ENCODE results near the gene SEPTIN11. TPM values are rescaled to one million over a fixed set of nuclear protein-coding genes. Genes with fewer than 3 reads are reported as not detected.

The SEPTIN11 gene
- total and polyA plus RNA-seq, 9 of the 15 experiments (the other 6 are each of a cell fraction or from before 2014, with no cell fraction given), result 25.7 to 142 (median 84.3) TPM

GRCh38 chr4:76979236-76979635, 29.7 kb downstream of the SEPTIN11 start:
- CTCF ChIA-PET (ENCODE audit: low intra/inter-chr PET ratio), result no interaction called here

More at GRCh38 chr4:76979236-76979635, 29.7 kb downstream of the SEPTIN11 start:
- Histone ChIP-seq H3K9me1 (ENCODE audit: control insufficient read depth, insufficient read depth, low read length) (no peaks in the 10 kb centered on the region), H2AFZ (ENCODE audit: low read depth, low read length) (no peak overlapping the region), H3K27ac (ENCODE audit: extremely low read depth, low read depth, low read length) (no peak overlapping the region), H3K4me2 (ENCODE audit: insufficient read depth, low read length) (no peak overlapping the region), H3K4me1 (replicated peaks in 1 of 2; ENCODE audit: control insufficient read depth in 2 of 2, insufficient read depth in 2 of 2, low read length in 2 of 2) (peaks cover 5 to 30% of the 10 kb centered on the region in 2 experiments; a peak in 4 of 5 replicates), H4K20me1 (replicated peaks; ENCODE audit: control insufficient read depth, insufficient read depth, low read length) (no peaks in the 10 kb centered on the region), H3K9me3 (replicated peaks; ENCODE audit: control insufficient read depth, insufficient read depth, low read depth, low read length) (no peaks in the 10 kb centered on the region), H3K4me3 (no peak overlapping the region), H3K36me3 (ENCODE audit: control insufficient read depth, insufficient read depth, low read length) (peaks cover 3% of the 10 kb centered on the region; the same call in 2 of the 3 replicates), H3K9ac (ENCODE audit: insufficient read depth in 1 of 2, low read depth in 2 of 2, low read length in 2 of 2) (no peak overlapping the region), H3K27me3 (ENCODE audit: control insufficient read depth in 2 of 2, insufficient read depth in 2 of 2, low read length in 2 of 2) (no peaks in the 10 kb centered on the region), H3K79me2 (ENCODE audit: control insufficient read depth, insufficient read depth, low read length) (peaks cover 71% of the 10 kb centered on the region)
- ATAC-seq, result no peak
- DNase-seq (ENCODE audit: extremely low read depth in 1 of 4, low spot score in 3 of 4), result no peak
- intact Hi-C loops (cut with micrococcal nuclease), result no loop called here
- in situ Hi-C loops (cut with MboI), result no loop called here
- FAIRE-seq, result no peak
- BruUV-seq (replicated peaks), result no TSS peak
- POLR2A ChIA-PET, result no interaction called here
- TF ChIP-seq CGGBP1 (CRISPR knock-in tag; IDR thresholded peaks at IDR 0.05), result no peak
- TF ChIP-seq THAP7 (CRISPR knock-in tag; IDR thresholded peaks at IDR 0.05), result no peak
- TF ChIP-seq MXD1 (CRISPR knock-in tag; IDR thresholded peaks at IDR 0.05; ENCODE audit: borderline replicate concordance, poor library complexity, severe bottlenecking), result no peak
- TF ChIP-seq KAT2B (IDR thresholded peaks at IDR 0.05; ENCODE audit: low read depth, low read length), result no peak
- no peak for TF ChIP-seq TRIM25 (IDR thresholded peaks at IDR 0.05; ENCODE audit: borderline replicate concordance)
- no peak for TF ChIP-seq MAZ (CRISPR knock-in tag; conservative IDR thresholded peaks at IDR 0.05 in 1 of 2, IDR thresholded peaks at IDR 0.05 in 1 of 2)
- no peak for TF ChIP-seq ZNF511 (CRISPR knock-in tag; IDR thresholded peaks at IDR 0.05)
- TF ChIP-seq CTCFL (IDR thresholded peaks at IDR 0.05; ENCODE audit: borderline replicate concordance, insufficient read depth, low read depth, low read length, poor library complexity, severe bottlenecking), result no peak
- WGBS (ENCODE audit: insufficient coverage, low coverage, missing lambda C conversion rate), result 67% methylated on average over 2 of the region's 2 CpGs
